Testis (tissue), 3 donors: ENCODE data around the gene ANKRD11. TPM values are rescaled to one million over a fixed set of nuclear protein-coding genes. Genes with fewer than 3 reads are reported as not detected.
"Not testable (repeated sequence)": the region's sequence is repeated elsewhere in the genome, so short reads cannot be mapped to it uniquely, and the experiment has no call there.

Experiments
- DNase-seq: peaks from one replicate; pipeline ENCODE4 v3.0.0-alpha.2; 2019
- H3K27ac ChIP-seq, 2 donors: fragments of 200-600 bp; sonication (generic); one replicate each; pipeline ENCODE4 v1.5.1; 2019
- H3K27me3 ChIP-seq: fragments of 200-600 bp; sonication (generic); one replicate; pipeline ENCODE4 v1.5.1; 2019
- H3K36me3 ChIP-seq: fragments of 200-600 bp; sonication (generic); one replicate; pipeline ENCODE4 v1.5.1; 2017; ENCODE audit warnings: low read depth; ENCODE audit errors: missing control alignments
- H3K4me1 ChIP-seq: fragments of 200-600 bp; sonication (generic); one replicate; pipeline ENCODE4 v1.5.1; 2019
- H3K4me3 ChIP-seq, 2 donors: fragments of 200-600 bp; sonication (generic); one replicate each; pipeline ENCODE4 v1.5.1; 2017 to 2019
- H3K9me3 ChIP-seq: fragments of 200-600 bp; sonication (generic); one replicate; pipeline ENCODE4 v1.5.1; 2017
- CTCF ChIP-seq, 3 experiments: fragments of 450-650 bp in 2 of 3; fragments of 200-600 bp in 1 of 3; sonication (generic) in 1 of 3; IDR thresholded peaks; one replicate each; pipeline ENCODE4 v1.5.1; 2016 to 2019; ENCODE audit warnings: antibody characterized with exemption in 3 of 3, mild to moderate bottlenecking in 2 of 3, moderate library complexity in 1 of 3
- POLR2A ChIP-seq: fragments of 450-650 bp; IDR thresholded peaks from one replicate; pipeline ENCODE4 v1.6.1; 2017; ENCODE audit warnings: antibody characterized with exemption, mild to moderate bottlenecking, moderate library complexity
- WGBS, 2 donors: methylation state at CpG; one replicate each; pipeline ENCODE4 v1.1.5; 2018; 5-methylcytosine and 5-hydroxymethylcytosine counted together
- intact Hi-C: fragments of 100-400 bp; cut with DNase I; formaldehyde crosslinking; loops from one replicate; pipeline ENCODE4 v1.15.1; 2023; ENCODE audit warnings: low total_unique reads
- polyA plus RNA-seq: library from polyadenylated mRNA; stranded (reverse); fragments of 350-450 nt; fragmentation: Illumina TruSeq; extraction: RNeasy Lipid Tissue Mini Kit (QIAGEN cat#74804); gene quantifications from one replicate; pipeline ENCODE4 v1.2.3, GENCODE V29; 2014; ENCODE audit warnings: low read depth, low replicate concordance; ENCODE audit not compliant: insufficient read depth
- total RNA-seq, 2 donors: library from RNA; depleted of rRNA; stranded (reverse); fragments of >200 nt; gene quantifications; one replicate each; pipeline ENCODE4 v1.2.3, GENCODE V29; 2016

ANKRD11 gene
- total and polyA plus RNA-seq, 3 donors from 2014 or later, result 49.7 to 187 (median 150) TPM

GRCh38 chr16:89308391-89309333 is 181.7 kb downstream of the ANKRD11 start:
- Histone ChIP-seq H3K27me3 (no peaks in the 10 kb centered on the region), H3K27ac (no peak overlapping the region), H3K9me3 (no peaks in the 10 kb centered on the region), H3K36me3 (no peaks in the 10 kb centered on the region), H3K4me3 (no peak overlapping the region), H3K4me1 (peaks cover 10% of the 10 kb centered on the region)
- no peak for DNase-seq
- WGBS, 2 donors, result 86 to 89% methylated on average over 30 of the region's 30 CpGs
- intact Hi-C loops, result no loop called here
- peak in 2 of 3 experiments; percentile 30 to 35 for TF ChIP-seq CTCF (IDR thresholded peaks at IDR 0.05)
- no peak for TF ChIP-seq POLR2A

- no peak for DNase-seq
- no peaks in the 10 kb centered on the region for H3K9me3 ChIP-seq
- H3K27ac ChIP-seq, result no peak overlapping the region
- TF ChIP-seq POLR2A (no peak), CTCF (IDR thresholded peaks at IDR 0.05) (no peak)
- H3K4me1 ChIP-seq, result peaks cover 13% of the 10 kb centered on the region
- H3K36me3 ChIP-seq, result no peaks in the 10 kb centered on the region
- WGBS, 2 donors, result 91 to 96% methylated on average over 5 to 14 of the region's 14 CpGs
- H3K4me3 ChIP-seq, result no peak overlapping the region
- no peaks in the 10 kb centered on the region for H3K27me3 ChIP-seq
- intact Hi-C loops, result no loop called here
Measured at GRCh38 chr16:89307421-89307805, 182.9 kb downstream of the ANKRD11 start.

- H3K27ac ChIP-seq, H3K36me3 ChIP-seq, H3K4me3 ChIP-seq, H3K27me3 ChIP-seq, intact Hi-C loops, DNase-seq, H3K9me3 ChIP-seq: not testable (repeated sequence)
- 97% methylated on average over 36 to 46 of the region's 69 CpGs for WGBS, 2 donors
- peaks cover 16% of the 10 kb centered on the region for H3K4me1 ChIP-seq
Measured at GRCh38 chr16:89306457-89307420, 183.6 kb downstream of the ANKRD11 start.

- 88 to 90% methylated on average over 26 to 42 of the region's 43 CpGs for WGBS, 2 donors
Measured at GRCh38 chr16:89304941-89305705, 185.2 kb downstream of the ANKRD11 start.

More at GRCh38 chr16:89304941-89305705, 185.2 kb downstream of the ANKRD11 start:
- intact Hi-C loops, result no loop called here
- Histone ChIP-seq H3K9me3 (no peaks in the 10 kb centered on the region), H3K27me3 (no peaks in the 10 kb centered on the region), H3K4me3 (no peak overlapping the region), H3K36me3 (no peaks in the 10 kb centered on the region), H3K27ac (no peak overlapping the region), H3K4me1 (peaks cover 32% of the 10 kb centered on the region)
- TF ChIP-seq CTCF (IDR thresholded peaks at IDR 0.05) (no peak), POLR2A (no peak)
- no peak for DNase-seq
